Measurements from ENCODE around the gene LURAP1L.
"Not testable (repeated sequence)": the region's sequence is repeated elsewhere in the genome, so short reads cannot be mapped to it uniquely, and the experiment has no call there.

LURAP1L gene

DNA sequence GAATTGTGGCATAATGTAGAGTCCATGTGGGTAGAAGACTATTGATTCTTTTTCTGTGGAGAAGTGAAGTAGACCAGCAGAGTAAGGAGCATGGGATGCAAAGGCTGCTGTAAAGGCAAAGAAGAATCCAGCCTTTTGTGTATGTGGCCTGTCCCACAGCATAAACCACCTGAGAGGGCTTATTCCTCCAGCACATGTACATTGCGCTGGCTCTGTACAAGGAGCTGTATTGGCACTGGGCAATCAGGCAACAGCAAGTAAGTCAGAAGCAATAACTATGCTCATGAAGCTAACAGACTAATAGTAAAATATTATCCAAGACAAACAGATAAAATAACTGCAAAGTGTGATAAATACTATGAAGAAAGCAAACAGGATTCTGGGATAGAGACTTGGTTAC lies 86.2 kb downstream of the LURAP1L start:
- no peak for DNase-seq (ENCODE audit: low read depth)

DNA sequence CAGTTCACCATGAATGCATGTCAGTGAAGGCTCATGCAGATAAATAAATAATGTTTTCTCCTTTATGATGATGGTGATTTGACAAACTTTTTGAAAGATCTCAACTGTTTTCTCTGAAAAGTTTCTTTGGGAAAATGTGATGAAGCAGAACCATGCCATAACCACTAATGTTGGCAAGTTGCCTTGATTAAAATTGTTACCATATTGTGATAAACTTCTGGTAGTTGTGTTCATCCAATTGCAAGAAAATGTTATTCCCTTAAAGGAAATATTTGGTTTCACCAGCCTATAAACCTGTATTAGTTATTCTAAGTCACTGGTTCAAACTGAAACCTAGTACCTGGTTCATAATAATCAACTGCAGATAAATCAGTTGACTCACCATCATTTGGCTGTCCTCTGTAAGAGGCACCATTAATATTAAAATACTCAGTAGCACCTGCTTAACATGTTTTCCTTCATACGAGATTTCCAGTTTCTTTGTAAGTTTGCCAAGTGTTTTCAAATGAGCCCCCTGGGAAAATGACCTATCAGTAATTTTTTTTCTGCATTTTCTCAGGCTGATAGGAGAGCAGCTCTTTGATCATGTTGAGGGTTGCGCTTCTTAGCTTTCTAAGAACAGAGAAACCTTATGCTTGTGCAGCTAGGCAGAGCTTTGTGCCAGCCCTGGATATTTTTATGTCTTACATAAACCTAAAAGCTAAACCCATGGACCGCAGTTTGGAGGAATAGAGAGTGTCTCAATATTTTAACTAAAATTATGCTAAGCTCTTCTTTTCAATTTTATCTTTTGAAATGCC lies 88.0 kb downstream of the LURAP1L start:
- DNase-seq (ENCODE audit: low read depth): no peak

DNA sequence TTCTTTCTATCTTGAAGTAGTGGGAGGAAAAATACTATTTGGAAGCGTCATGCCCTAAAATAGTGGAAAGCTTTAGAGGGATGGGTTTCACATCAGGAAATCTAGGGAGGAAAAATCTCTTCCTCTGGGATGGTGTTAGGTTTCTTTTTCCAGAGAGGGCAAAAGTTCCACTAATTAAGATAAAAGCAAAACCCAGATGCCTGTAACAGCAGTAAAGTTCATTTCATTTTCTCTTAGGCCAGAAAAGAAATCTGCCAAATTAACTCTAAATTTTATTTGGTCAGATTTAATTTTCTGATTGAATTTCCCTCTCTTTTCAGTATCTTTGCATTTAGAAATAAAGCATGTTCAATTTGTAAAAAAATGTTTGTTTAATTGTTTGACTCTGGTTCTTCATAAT lies 88.8 kb downstream of the LURAP1L start:
- DNase-seq (ENCODE audit: low read depth): no peak

DNA sequence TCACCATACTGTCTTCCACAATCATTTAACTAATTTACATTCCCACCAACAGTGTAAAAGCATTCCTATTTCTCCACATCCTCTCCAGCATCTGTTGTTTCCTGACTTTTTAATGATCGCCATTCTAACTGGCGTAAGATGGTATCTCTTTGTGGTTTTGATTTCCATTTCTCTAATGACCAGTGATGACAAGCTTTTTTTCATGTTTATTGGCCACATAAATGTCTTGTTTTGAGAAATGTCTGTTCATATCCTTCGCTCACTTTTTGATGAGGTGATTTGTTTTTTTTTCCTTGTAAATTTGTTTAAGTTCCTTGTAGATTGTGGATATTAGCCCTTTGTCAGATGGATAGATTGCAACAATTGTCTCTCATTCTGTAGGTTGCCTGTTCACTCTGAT lies 90.6 kb downstream of the LURAP1L start:
- not testable (repeated sequence) for DNase-seq (ENCODE audit: low read depth)
